HCT116 (cell line): ENCODE results near the gene FRAS1. TPM values are rescaled to one million over a fixed set of nuclear protein-coding genes. Genes with fewer than 3 reads are reported as not detected.

ENCODE experiments used
- ATAC-seq: fragments of 200-7000 bp; cut with Tn5 transposase; 2 replicates; pipeline ENCODE4 v1.9.1; 2020; ENCODE audit warnings: mild to moderate bottlenecking, moderate library complexity
- BruUV-seq: library from RNA; stranded (reverse); fragments of 400-500 nt; replicated peaks from 2 replicates; lab custom pipeline; 2021; lab: Mats Ljungman, UMichigan
- CTCF ChIA-PET: fragments of 300-600 bp; sonication (Branson Sonifier 250); formaldehyde crosslinking; loops from one replicate; lab custom pipeline; 2021; ENCODE audit warnings: antibody characterized with exemption; lab: Charles Lee
- POLR2A ChIA-PET: fragments of 300-600, 350-600 bp; sonication (Branson Sonifier 250); formaldehyde crosslinking; loops from one replicate; lab custom pipeline; 2021; ENCODE audit warnings: antibody characterized with exemption; lab: Charles Lee
- RAD21 ChIA-PET, 2 experiments: fragments of 300-600 bp; sonication (Branson Sonifier 250); formaldehyde crosslinking; loops; one replicate each; lab custom pipeline; 2023; ENCODE audit warnings: low total read pairs in 2 of 2; ENCODE audit not compliant: uncharacterized antibody in 2 of 2, unreplicated experiment in 2 of 2, low non-redundant PET in 1 of 2; lab: Charles Lee
- DNase-seq: peaks from one replicate; pipeline ENCODE4 v3.0.0-alpha.2; 2010; ENCODE audit warnings: low read depth, low spot score
- H2AFZ ChIP-seq: fragments of 200-600 bp; shearing (Covaris generic), sonication (generic); 2 replicates; pipeline ENCODE4 v1.6.1; 2017; ENCODE audit warnings: low read depth, mixed run types, mixed read lengths, antibody characterized with exemption, low read length; ENCODE audit not compliant: poor library complexity, severe bottlenecking
- H3K27ac ChIP-seq: 2 replicates; pipeline ENCODE4 v1.5.1; 2012; ENCODE audit warnings: low read depth, low read length
- H3K27me3 ChIP-seq: fragments of 200-600 bp; sonication (generic); 2 replicates; pipeline ENCODE4 v1.6.1; 2016; ENCODE audit warnings: mixed run types, low read length, mixed read lengths; ENCODE audit not compliant: insufficient read depth
- H3K36me3 ChIP-seq, 2 experiments: fragments of 200-500 bp in 1 of 2; fragments of 200-600 bp in 1 of 2; sonication (Bioruptor generic) in 1 of 2; sonication (generic) in 1 of 2; 2 replicates each; pipeline versions ENCODE4 v1.5.1 to v1.6.1; 2014 to 2016; ENCODE audit warnings: low read length in 2 of 2, inconsistent platforms in 1 of 2, mixed read lengths in 1 of 2, mixed run types in 1 of 2; ENCODE audit not compliant: insufficient read depth in 2 of 2, control insufficient read depth in 1 of 2
- H3K4me1 ChIP-seq, 2 experiments: fragments of 200-600 bp in 1 of 2; sonication (generic) in 1 of 2; 2 replicates each; pipeline versions ENCODE4 v1.5.1 to v1.6.1; 2012 to 2017; ENCODE audit warnings: low read length in 2 of 2, inconsistent platforms in 1 of 2, mild to moderate bottlenecking in 1 of 2, mixed read lengths in 1 of 2, mixed run types in 1 of 2, moderate library complexity in 1 of 2; ENCODE audit not compliant: insufficient read depth in 2 of 2, control insufficient read depth in 1 of 2
- H3K4me2 ChIP-seq: fragments of 200-600 bp; sonication (generic); 2 replicates; pipeline ENCODE4 v1.6.1; 2017; ENCODE audit warnings: mixed run types, low read length, mixed read lengths
- H3K4me3 ChIP-seq, 2 experiments: fragments of 200-600 bp in 1 of 2; sonication (generic) in 1 of 2; replicated peaks in 1 of 2; 2 replicates each; pipeline ENCODE4 v1.5.1; 2011 to 2016; ENCODE audit warnings: low read length in 2 of 2, control low read depth in 1 of 2, low read depth in 1 of 2, mild to moderate bottlenecking in 1 of 2, mixed read lengths in 1 of 2, mixed run types in 1 of 2
- H3K79me2 ChIP-seq: fragments of 200-600 bp; sonication (generic); 2 replicates; pipeline ENCODE4 v1.6.1; 2017; ENCODE audit warnings: mild to moderate bottlenecking, mixed run types, low read length, moderate library complexity, mixed read lengths; ENCODE audit not compliant: insufficient read depth
- H3K9ac ChIP-seq: fragments of 200-600 bp; sonication (generic); 2 replicates; pipeline ENCODE4 v1.6.1; 2016; ENCODE audit warnings: low read length, mixed read lengths
- H3K9me2 ChIP-seq: fragments of 200-600 bp; sonication (generic), shearing (Covaris generic); 2 replicates; pipeline ENCODE4 v1.6.1; 2017; ENCODE audit warnings: mixed run types, mild to moderate bottlenecking, moderate library complexity; ENCODE audit not compliant: insufficient read depth
- H3K9me3 ChIP-seq, 2 experiments: fragments of 200-500 bp in 1 of 2; fragments of 200-600 bp in 1 of 2; sonication (Bioruptor generic) in 1 of 2; sonication (generic) in 1 of 2; 2 replicates each; pipeline ENCODE4 v1.6.1; 2014 to 2017; ENCODE audit warnings: low read length in 2 of 2, mixed read lengths in 2 of 2, inconsistent platforms in 1 of 2, low read depth in 1 of 2, mild to moderate bottlenecking in 1 of 2, mixed run types in 1 of 2, moderate library complexity in 1 of 2; ENCODE audit not compliant: control insufficient read depth in 1 of 2, insufficient read depth in 1 of 2
- H4K20me1 ChIP-seq: fragments of 200-600 bp; sonication (generic), shearing (Covaris generic); 2 replicates; pipeline ENCODE4 v1.6.1; 2017; ENCODE audit warnings: mixed run types, mild to moderate bottlenecking, moderate library complexity; ENCODE audit not compliant: insufficient read depth
- CBX3 ChIP-seq: IDR thresholded peaks from 2 replicates; pipeline ENCODE4 v1.6.1; 2012; ENCODE audit warnings: low read depth
- CEBPB ChIP-seq: IDR thresholded peaks from 2 replicates; pipeline ENCODE4 v1.6.1; 2012; ENCODE audit warnings: low read depth
- ELF1 ChIP-seq: IDR thresholded peaks from 2 replicates; pipeline ENCODE4 v1.6.1; 2012; ENCODE audit warnings: low read depth, borderline replicate concordance
- EZH2 ChIP-seq: fragments of 200-600 bp; sonication (generic); IDR thresholded peaks from 2 replicates; pipeline ENCODE4 v1.6.1; 2017; ENCODE audit warnings: antibody characterized with exemption, mixed run types
- POLR2A ChIP-seq: IDR thresholded peaks from 2 replicates; pipeline ENCODE4 v1.7.0; 2011; ENCODE audit warnings: borderline replicate concordance; ENCODE audit not compliant: insufficient read depth, insufficient read length; ENCODE audit errors: extremely low read depth
- SP1 ChIP-seq: IDR thresholded peaks from 2 replicates; pipeline ENCODE4 v1.6.1; 2012; ENCODE audit warnings: low read depth
- YY1 ChIP-seq: IDR thresholded peaks from 2 replicates; pipeline ENCODE4 v1.6.1; 2011; ENCODE audit warnings: low read length, low read depth, moderate library complexity, mild to moderate bottlenecking; ENCODE audit not compliant: insufficient replicate concordance; ENCODE audit errors: extremely low read depth
- ZNF274 ChIP-seq: fragments of 200-500 bp; sonication (Bioruptor generic); IDR thresholded peaks from 2 replicates; pipeline ENCODE4 v1.6.1; 2014; ENCODE audit warnings: mild to moderate bottlenecking, low read depth, low read length, inconsistent platforms
- intact Hi-C: fragments of 100-400 bp; cut with micrococcal nuclease; formaldehyde crosslinking; loops from 2 replicates; pipeline ENCODE4 v1.10.0; 2022
- total RNA-seq: library from RNA; stranded (reverse); gene quantifications from one replicate; pipeline ENCODE4 v1.2.1, GENCODE V29; 2021; ENCODE audit not compliant: unreplicated experiment
- TF ChIP-seq, protein P1 (sequence below): IDR thresholded peaks from 2 replicates; pipeline ENCODE4 v1.6.1; 2012; ENCODE audit warnings: low read depth
- TF ChIP-seq, protein P2 (sequence below): IDR thresholded peaks from 2 replicates; pipeline ENCODE4 v1.6.1; 2012
- TF ChIP-seq, protein P3 (sequence below), 3 experiments: fragments of 200-600 bp in 1 of 3; sonication (generic) in 1 of 3; IDR thresholded peaks in 2 of 3; conservative IDR thresholded peaks in 1 of 3; 2 replicates each; pipeline ENCODE4 v1.5.1; 2012 to 2017; ENCODE audit warnings: low read depth in 2 of 3, low read length in 2 of 3, antibody characterized with exemption in 1 of 3, borderline replicate concordance in 1 of 3, control low read depth in 1 of 3, mild to moderate bottlenecking in 1 of 3, mixed read lengths in 1 of 3, mixed run types in 1 of 3, moderate library complexity in 1 of 3; ENCODE audit not compliant: insufficient read depth in 1 of 3
- TF ChIP-seq, protein P4 (sequence below): IDR thresholded peaks from 2 replicates; pipeline ENCODE4 v1.6.1; 2012
- TF ChIP-seq, protein P5 (sequence below): IDR thresholded peaks from 2 replicates; pipeline ENCODE4 v1.6.1; 2011; ENCODE audit warnings: mild to moderate bottlenecking, low read length, moderate library complexity; ENCODE audit not compliant: insufficient replicate concordance; ENCODE audit errors: extremely low read depth

FRAS1 gene
- total RNA-seq, 1 experiment from 2014 or later, result 33.5 TPM

DNA sequence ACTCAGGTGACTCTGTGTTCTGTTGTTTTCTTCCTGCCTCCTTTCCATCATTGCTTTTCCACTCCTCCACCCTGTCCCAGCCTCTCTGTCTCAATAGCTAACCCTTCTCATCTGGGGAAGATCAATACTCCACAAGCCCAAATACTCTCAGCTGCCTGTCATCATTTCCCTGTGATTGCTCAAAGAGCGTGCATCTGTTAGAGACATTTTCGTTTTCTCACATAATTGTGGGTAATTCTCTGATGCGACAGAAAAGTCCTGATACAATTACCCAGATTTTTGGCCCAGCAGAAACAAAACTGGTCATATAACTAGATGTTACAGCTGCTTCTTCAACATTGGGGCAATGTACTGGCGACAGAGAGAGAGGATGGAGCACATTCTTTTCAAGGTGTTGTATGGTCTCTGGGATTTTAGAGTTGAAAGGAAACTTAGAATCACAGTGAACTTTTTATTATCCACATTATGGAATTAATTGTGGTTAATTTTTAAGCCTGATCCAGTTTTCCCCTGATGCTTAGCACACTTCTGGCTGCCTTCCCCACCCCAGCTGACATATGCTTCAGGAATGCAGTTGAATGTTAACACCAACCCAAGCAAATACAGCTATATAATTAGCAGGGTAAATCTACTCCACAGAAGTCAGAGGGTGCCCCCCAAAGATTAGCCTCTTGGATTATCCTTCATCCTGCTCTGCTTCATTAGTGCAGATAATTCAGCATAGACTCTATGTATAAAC, 323.0 kb downstream of the FRAS1 start:
- Histone ChIP-seq H3K4me1 (peaks cover 3 to 21% of the 10 kb centered on the region in 2 experiments; a peak in 2 of 4 replicates), H2AFZ (no peak overlapping the region), H3K4me2 (peak overlapping the region; percentile 36), H4K20me1 (no peaks in the 10 kb centered on the region), H3K9me3 (no peaks in the 10 kb centered on the region), H3K79me2 (no peaks in the 10 kb centered on the region), H3K4me3 (no peak overlapping the region), H3K27me3 (no peaks in the 10 kb centered on the region), H3K27ac (no peak overlapping the region; the same call in 1 of the 2 replicates), H3K9me2 (no peaks in the 10 kb centered on the region), H3K9ac (no peak overlapping the region), H3K36me3 (no peaks in the 10 kb centered on the region)
- RAD21 ChIA-PET, result no interaction called here
- POLR2A ChIA-PET, result no interaction called here
- TF ChIP-seq CEBPB (no peak), YY1 (no peak), CBX3 (no peak), SP1 (no peak), ZNF274 (no peak), EZH2 (no peak), ELF1 (no peak), POLR2A (no peak)
- TF ChIP-seq, protein P1, sequence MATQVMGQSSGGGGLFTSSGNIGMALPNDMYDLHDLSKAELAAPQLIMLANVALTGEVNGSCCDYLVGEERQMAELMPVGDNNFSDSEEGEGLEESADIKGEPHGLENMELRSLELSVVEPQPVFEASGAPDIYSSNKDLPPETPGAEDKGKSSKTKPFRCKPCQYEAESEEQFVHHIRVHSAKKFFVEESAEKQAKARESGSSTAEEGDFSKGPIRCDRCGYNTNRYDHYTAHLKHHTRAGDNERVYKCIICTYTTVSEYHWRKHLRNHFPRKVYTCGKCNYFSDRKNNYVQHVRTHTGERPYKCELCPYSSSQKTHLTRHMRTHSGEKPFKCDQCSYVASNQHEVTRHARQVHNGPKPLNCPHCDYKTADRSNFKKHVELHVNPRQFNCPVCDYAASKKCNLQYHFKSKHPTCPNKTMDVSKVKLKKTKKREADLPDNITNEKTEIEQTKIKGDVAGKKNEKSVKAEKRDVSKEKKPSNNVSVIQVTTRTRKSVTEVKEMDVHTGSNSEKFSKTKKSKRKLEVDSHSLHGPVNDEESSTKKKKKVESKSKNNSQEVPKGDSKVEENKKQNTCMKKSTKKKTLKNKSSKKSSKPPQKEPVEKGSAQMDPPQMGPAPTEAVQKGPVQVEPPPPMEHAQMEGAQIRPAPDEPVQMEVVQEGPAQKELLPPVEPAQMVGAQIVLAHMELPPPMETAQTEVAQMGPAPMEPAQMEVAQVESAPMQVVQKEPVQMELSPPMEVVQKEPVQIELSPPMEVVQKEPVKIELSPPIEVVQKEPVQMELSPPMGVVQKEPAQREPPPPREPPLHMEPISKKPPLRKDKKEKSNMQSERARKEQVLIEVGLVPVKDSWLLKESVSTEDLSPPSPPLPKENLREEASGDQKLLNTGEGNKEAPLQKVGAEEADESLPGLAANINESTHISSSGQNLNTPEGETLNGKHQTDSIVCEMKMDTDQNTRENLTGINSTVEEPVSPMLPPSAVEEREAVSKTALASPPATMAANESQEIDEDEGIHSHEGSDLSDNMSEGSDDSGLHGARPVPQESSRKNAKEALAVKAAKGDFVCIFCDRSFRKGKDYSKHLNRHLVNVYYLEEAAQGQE, result no peak
- TF ChIP-seq, protein P2, sequence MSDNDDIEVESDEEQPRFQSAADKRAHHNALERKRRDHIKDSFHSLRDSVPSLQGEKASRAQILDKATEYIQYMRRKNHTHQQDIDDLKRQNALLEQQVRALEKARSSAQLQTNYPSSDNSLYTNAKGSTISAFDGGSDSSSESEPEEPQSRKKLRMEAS, result no peak
- TF ChIP-seq, protein P3, sequence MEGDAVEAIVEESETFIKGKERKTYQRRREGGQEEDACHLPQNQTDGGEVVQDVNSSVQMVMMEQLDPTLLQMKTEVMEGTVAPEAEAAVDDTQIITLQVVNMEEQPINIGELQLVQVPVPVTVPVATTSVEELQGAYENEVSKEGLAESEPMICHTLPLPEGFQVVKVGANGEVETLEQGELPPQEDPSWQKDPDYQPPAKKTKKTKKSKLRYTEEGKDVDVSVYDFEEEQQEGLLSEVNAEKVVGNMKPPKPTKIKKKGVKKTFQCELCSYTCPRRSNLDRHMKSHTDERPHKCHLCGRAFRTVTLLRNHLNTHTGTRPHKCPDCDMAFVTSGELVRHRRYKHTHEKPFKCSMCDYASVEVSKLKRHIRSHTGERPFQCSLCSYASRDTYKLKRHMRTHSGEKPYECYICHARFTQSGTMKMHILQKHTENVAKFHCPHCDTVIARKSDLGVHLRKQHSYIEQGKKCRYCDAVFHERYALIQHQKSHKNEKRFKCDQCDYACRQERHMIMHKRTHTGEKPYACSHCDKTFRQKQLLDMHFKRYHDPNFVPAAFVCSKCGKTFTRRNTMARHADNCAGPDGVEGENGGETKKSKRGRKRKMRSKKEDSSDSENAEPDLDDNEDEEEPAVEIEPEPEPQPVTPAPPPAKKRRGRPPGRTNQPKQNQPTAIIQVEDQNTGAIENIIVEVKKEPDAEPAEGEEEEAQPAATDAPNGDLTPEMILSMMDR (IDR thresholded peaks at IDR 0.05 in 2 of 3, conservative IDR thresholded peaks at IDR 0.05 in 1 of 3; ENCODE audit: borderline replicate concordance in 1 of 3, insufficient read depth in 1 of 3, low read depth in 2 of 3, low read length in 2 of 3), result no peak
- TF ChIP-seq, protein P4, sequence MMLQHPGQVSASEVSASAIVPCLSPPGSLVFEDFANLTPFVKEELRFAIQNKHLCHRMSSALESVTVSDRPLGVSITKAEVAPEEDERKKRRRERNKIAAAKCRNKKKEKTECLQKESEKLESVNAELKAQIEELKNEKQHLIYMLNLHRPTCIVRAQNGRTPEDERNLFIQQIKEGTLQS, result no peak
- TF ChIP-seq, protein P5, sequence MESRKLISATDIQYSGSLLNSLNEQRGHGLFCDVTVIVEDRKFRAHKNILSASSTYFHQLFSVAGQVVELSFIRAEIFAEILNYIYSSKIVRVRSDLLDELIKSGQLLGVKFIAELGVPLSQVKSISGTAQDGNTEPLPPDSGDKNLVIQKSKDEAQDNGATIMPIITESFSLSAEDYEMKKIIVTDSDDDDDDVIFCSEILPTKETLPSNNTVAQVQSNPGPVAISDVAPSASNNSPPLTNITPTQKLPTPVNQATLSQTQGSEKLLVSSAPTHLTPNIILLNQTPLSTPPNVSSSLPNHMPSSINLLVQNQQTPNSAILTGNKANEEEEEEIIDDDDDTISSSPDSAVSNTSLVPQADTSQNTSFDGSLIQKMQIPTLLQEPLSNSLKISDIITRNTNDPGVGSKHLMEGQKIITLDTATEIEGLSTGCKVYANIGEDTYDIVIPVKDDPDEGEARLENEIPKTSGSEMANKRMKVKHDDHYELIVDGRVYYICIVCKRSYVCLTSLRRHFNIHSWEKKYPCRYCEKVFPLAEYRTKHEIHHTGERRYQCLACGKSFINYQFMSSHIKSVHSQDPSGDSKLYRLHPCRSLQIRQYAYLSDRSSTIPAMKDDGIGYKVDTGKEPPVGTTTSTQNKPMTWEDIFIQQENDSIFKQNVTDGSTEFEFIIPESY, result no peak
- no peak; the same call in 1 of the 2 replicates for ATAC-seq
- no peak for DNase-seq
- CTCF ChIA-PET, result no interaction called here
- intact Hi-C loops, result no loop called here
- no TSS peak for BruUV-seq
